ENCODE data around the gene MYH15.

DNA sequence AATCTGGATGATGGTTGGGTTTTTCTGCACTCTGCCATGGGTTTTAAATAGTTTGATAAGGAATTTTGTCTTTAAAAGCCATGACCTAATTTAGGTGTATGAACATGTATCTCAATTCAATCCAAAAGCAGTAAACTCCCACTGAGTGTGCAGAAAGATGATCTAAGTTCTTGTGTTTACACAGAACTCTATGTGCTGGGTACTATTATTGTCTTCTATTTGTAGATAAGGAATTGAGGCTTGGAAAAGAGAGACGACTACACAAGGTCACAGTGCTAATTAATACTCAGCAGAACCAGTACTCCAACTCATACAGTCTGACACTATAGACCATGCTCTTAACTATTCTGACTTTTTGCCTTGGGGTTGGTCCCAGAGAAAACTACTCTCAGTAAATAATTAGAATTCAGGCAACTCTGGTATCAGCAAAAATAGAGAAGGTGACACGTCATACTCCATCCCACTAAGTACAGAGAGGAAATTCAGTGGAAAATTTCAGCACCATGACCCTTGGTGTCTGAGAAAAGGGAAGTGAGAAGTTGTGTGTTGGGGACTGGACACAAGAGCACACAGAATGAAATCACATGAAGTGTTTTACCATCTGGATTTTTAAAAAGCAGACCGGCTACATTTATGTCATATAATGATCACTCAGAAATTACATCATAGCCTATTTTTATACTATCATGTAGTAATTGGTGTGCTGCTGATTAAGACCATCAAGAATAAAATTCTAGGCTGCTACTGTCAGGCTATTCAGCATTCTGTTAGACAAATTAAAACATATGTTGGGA lies 18.3 kb upstream of the MYH15 start:
- TF ChIP-seq, protein P1, sequence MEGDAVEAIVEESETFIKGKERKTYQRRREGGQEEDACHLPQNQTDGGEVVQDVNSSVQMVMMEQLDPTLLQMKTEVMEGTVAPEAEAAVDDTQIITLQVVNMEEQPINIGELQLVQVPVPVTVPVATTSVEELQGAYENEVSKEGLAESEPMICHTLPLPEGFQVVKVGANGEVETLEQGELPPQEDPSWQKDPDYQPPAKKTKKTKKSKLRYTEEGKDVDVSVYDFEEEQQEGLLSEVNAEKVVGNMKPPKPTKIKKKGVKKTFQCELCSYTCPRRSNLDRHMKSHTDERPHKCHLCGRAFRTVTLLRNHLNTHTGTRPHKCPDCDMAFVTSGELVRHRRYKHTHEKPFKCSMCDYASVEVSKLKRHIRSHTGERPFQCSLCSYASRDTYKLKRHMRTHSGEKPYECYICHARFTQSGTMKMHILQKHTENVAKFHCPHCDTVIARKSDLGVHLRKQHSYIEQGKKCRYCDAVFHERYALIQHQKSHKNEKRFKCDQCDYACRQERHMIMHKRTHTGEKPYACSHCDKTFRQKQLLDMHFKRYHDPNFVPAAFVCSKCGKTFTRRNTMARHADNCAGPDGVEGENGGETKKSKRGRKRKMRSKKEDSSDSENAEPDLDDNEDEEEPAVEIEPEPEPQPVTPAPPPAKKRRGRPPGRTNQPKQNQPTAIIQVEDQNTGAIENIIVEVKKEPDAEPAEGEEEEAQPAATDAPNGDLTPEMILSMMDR (IDR thresholded peaks at IDR 0.05): no peak
- no peak for TF ChIP-seq POLR2A (IDR thresholded peaks at IDR 0.05)

Data from Peyer's patch (tissue), 4 donors.